GM18517 (cell line): ENCODE results near the gene AQP9.
"Not testable (repeated sequence)": the region's sequence is repeated elsewhere in the genome, so short reads cannot be mapped to it uniquely, and the experiment has no call there.

Experiments used
- ATAC-seq: cut with Tn5 transposase; IDR thresholded peaks from one replicate; pipeline ENCODE4 v1.9.1; 2021; ENCODE audit warnings: mild to moderate bottlenecking, moderate library complexity; ENCODE audit not compliant: unreplicated experiment

AQP9 gene, protein sequence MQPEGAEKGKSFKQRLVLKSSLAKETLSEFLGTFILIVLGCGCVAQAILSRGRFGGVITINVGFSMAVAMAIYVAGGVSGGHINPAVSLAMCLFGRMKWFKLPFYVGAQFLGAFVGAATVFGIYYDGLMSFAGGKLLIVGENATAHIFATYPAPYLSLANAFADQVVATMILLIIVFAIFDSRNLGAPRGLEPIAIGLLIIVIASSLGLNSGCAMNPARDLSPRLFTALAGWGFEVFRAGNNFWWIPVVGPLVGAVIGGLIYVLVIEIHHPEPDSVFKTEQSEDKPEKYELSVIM

DNA sequence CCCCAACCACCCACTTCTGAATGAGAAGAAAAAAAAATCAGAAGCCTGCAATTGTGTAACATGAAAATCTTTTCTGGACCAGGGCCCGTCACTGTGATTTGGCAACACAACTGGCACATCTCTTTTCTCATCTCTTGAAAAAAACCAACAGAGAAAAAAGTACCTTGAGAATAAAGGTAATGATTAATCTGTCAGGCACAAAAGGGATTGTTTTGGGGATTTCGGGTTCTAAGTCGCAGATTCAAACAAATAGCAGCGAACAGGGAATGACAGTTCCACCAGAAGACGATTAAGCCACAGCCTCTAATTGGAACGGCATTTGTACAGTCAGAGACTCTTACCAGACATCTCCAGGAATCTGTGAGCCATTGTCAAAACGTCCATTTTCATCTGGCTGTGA lies at the start of gene AQP9:
AQP9 (plus strand) TSS at position 276 of the 400 bp plus-strand sequence. CDS start 185 bp downstream, outside the sequence.
- ATAC-seq, result no peak

DNA sequence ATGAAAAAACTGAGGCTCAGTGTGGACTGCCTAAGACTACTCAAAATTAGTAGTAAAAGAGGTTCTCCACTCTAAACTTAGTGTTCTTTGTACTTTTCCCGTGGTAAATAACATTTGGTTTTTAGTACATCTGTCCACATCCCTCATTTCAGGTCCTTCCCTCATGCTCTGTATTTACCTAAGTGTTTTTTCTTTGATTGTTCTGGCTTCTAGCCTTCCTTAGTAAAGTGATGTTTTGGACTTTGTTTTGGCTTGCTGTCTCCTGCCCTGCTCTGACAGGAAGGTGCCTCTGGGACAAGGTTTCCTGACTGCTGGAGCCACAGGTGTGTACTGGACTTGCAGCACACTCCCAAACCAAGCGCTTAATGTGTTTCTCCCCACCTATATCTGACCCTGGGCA lies 42.8 kb upstream of the AQP9 start:
- ATAC-seq, result no peak

DNA sequence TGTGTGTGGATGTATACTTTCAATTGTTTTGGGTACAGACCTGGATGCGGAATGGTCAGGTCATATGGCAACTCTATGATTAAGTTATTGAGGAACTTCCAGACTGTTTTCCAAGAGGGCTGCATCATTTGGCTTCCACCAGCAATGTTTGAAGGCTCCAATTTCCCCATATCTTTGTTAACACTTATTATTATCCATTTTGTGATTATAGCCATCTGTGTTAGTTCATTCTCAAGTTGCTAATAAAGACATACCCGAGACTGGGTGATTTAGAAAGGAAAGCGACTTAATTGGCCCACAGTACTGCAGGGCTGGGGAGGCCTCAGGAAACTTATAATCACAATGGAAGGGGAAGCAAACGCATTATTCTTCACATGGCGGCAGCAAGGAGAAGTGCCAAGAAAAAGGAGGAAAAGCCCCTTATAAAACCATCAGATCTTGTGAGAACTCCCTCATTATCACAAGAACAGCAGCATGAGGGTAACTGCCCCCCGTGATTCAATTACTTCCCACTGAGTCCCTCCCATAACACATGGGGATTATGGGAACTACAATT lies 41.6 kb upstream of the AQP9 start:
- ATAC-seq, result no peak

DNA sequence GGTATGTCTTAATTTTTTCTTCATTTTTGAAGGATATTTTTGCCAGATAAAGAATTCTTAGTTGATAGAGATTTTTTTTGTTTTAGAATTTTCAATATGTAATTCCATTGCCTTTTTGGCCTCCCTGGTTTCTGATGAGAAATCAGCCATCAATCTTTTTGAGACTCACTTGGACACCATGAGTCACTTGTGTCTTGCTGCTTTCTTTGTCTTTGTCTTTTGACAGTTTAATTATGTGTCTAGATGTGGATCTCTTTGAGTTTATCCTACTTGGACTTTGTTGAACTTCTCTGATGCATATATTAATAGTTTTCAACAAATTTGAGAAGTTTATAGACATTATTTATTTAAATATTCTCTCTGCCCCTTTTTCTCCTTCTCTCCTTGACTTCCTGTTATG lies 34.7 kb upstream of the AQP9 start:
- ATAC-seq, result no peak

DNA sequence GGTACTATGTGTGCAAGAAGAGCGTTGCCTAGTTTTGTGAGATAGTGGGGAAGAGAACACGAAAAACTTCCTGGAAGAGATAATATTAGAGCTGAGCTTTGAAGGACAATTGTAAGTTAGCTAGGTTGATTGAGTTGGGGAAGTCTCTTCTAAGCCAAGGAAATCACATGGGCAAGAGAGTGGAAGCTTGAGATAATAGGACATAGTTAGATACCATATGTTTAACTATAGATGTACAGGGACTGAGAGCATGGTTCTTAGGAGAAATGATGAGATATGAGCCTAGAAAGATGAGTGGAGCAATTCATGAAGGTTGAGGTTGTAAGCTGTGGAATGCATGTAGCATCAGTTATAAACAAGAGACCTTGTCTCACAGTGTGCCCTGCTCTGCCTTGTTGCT lies 30.1 kb upstream of the AQP9 start:
- ATAC-seq, result no peak

DNA sequence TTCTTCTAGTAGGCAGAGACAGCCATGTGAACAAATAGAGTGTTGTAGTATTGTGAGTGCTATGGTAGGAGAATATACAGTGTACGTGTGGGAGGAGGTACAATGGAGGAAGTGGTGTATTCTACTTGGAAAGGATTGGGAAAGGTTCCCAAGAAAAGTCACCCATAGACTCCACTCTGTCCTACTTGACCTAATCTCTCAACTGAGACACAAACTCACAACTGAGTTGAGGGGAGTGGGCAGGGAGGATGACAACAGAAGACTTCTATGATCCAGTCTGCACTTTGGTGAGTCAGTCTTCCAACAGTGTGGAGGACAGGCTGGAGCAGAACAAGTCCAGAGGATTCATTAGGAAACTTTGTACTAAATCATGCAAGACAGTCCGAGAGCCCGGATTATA lies 28.8 kb upstream of the AQP9 start:
- no peak for ATAC-seq

DNA sequence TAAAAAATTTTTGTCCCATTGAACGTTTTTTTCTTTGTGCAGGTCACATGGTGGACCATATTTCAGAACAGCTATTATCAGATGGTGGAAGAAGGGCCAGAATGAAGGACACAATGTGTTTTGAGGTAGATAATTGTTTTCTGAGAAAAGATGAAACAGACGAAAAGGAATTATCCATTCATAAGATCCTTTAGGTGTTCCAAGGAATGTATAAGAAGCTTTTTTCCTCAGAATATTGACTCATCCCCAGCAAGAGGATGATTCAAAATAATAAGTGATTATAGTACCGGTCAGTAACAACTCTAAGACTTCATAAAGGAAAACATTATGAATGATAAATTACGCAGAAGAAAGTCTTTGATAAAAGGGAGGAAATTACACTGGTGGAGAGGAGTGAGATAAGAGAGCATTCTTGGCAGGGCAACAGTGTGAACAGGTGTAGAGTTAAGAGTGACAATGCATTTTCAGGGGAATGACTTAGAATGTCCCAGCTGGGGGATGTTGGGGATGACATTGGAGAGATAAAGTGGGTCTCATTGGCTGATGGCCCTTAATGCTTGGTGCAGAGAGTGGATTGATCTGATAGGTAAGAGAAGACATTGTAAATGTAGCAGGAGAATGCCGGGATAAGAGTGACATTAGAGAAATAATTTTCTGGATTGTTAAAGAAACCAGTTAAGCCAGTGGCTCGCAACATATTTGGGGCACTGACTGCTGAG lies 27.0 kb upstream of the AQP9 start:
- ATAC-seq, result no peak

DNA sequence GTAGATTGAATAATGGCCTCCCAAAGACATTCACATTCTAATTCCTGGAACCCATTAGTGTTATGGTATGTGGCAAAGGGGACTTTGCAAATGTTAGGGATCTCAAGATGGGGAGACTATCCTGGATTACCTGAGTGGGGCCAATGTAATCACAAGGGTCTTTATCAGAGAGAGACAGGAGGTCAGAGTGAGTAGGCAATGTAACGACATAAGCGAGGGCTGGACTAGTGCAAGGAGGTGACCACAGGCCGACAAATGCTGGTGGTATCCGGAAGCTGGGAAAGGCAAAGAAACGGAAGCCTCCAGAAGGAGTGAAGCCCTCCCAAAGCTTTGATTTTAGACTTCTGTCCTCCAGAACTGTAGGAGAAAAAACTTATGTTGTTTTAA lies 26.5 kb upstream of the AQP9 start:
- ATAC-seq, result no peak

DNA sequence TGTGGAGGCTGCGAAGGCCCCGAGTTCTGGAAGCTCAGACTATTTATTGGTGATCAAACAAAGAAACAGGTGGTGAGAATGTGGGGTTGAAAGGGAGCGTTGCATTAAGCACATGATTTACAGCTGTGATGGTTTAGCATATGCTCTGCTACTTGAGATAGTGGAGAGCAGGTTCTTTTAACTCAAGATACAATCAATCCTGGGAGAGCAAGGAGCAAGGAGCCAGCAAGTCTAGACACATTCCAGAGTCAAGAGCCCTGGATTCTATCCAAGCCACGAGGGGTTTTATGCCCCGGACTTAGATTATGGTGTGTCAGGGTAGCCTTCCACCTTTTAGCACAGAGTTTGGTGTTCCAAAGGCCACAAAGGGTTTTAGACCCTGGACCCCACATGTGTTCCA lies 24.8 kb upstream of the AQP9 start:
- ATAC-seq, result not testable (repeated sequence)

DNA sequence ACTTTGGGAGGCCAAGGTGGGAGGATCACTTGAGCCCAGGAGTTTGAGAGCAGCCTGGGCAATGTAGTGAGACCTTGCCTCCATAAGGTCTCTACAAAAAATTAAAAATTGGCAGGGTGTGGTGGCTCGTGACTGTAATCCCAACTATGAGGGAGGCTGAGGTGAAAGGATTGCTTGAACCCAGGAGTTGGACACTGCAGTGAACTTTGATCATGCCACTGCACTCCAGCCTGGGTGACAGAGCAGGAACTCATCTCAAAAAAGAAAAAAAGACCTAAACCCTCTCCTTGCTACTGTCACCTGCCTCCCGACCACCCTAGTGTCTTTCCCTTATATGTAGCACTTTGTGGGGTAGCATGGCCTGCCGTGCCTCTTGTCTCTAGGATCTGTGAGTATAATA lies 23.8 kb upstream of the AQP9 start:
- ATAC-seq, result no peak

DNA sequence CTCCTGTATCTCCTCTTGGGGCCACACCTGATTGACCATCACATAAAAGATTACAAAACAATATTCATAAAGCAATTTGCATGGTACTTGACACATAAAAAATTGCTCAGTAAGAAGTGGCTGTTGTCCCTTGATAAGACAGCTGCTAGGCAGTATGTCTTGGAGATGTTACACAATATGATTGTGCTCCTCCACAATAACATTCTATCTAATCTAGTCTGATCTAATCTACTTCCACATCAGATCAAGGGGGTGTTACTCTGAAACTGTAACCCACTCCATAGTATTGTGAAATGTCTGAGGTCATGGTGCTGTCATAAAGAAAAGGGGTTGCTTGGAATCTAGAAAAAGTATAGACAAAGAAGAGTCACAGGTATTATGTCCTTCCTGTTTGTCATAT lies 23.4 kb upstream of the AQP9 start:
- no peak for ATAC-seq

DNA sequence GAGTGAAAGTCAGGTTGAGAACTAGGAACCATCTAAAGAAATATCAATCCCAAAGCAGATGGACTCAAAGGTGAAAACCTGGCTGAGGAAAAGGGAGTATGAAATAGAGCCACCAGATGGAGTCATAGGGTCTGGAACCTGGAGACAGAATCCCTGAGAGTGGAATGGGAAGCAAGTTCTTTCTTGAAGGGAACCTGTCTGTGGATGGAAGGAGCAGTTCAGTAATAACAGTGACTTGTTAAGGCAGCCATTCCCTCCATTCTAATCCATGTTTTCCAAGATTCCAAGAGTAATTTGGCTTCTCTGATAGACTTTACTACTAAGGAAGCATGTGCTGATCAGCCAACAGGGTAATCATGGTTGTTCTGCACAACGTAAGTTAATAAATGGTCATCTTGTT lies 22.5 kb upstream of the AQP9 start:
- ATAC-seq, result no peak

DNA sequence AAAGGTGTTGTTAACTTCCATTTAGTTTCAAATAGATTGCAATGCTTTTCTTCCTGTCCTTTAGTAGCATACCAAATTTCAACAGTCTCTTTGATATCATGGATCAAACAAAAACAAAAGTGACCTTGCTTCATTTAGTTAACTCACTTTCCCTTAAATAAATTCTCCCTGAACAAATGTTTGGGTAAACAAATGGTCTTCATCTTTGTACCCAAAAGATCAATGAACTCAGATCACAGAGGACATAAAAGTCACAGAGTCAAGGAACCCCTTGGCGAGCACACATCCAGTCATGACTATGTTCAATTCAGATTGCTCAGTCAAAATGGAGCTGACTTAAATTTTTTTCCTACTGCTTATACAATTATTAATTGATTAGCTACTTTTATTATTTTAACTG lies 20.6 kb upstream of the AQP9 start:
- no peak for ATAC-seq

DNA sequence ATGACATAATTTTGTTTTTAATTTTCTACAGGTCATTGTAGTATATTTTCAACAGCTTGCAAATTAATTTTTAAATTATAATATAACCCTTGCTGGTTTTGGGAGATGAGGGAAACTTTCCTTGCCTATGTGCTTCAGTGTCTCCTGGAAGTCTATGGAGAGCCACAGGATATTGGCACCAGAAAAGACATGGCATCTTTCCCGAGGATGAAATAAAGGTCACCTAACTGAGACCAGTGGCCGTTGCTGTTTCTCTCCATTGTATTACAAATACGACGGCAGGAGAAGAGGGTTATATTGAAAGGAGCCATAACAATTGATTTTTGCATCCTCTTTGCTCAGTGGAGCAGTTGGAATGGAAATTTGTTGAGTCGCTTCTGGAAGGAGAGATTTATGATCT lies 19.9 kb upstream of the AQP9 start:
- no peak for ATAC-seq

DNA sequence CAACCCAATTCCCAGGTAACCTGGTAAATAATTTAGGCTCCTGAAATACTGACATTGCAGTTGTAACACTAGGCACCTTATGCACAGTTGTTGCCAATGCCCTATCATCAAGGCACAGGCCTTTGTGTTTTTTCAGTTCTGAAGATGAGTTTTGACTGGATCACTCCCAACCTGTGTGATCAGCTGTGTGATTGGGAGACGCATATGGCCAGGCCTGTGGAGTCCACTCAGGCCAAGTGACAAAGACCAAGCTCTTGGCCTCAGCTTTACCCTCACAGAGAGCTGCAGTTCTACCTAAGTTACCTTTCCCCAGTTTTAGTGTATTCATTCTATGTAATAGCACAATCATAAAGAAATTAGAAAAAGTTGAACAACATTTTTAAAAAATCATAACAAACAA lies 19.2 kb upstream of the AQP9 start:
- no peak for ATAC-seq

DNA sequence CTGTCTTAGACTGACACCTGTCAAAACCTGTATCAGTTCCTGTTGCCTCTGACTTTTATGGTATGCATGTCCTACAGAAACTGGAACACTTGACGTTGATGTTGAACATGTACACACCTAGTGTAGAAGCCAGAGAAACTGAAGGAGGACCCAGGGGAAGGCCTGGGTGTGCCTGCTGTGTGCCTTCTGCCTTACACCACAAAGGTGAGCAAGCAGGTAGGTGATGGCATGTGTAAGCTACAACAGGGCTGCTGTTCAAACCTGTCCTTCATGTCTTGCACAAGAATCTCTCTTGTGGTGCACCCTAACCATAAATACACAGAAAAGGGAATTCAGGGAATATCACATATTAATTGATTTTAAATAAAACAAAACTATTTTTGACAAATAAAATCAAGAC lies 13.6 kb upstream of the AQP9 start:
- ATAC-seq, result no peak

DNA sequence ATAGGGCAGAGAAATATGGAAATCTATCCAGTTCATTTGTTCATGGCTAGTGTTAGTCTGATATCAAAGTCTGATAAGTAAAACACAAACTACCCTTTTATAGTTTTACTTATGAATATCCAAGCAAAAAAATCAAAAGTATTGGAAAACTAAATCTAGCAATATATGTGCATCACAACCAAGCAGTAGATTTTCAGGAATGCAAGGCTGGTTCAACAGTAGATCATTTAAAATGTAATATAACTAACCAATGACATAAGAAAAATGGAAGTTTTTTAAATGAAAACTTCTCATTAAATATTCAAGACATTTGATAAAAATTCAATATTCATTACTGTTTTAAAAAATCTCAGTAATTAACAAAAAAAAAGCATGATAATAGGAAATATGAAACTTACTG lies 12.8 kb upstream of the AQP9 start:
- no peak for ATAC-seq

DNA sequence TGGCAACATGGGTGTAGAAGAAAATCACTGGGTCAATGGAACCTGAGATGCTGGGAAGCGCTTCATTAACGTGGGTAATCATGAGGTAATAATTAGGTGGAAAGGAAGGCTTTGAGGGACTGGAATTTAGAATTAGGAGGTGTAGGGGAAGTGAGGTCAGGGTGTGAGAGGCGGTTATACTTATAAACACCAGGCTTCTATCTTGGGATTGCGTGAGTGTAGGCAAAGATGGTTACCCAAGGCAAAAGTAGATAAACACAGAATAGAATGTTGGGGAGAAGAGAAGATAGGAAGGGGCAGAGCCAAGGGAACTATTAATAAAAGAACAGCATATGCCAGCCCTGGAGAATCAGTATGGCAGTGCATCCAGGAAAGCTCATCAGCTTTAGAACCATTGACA lies 3.3 kb upstream of the AQP9 start:
- no peak for ATAC-seq

DNA sequence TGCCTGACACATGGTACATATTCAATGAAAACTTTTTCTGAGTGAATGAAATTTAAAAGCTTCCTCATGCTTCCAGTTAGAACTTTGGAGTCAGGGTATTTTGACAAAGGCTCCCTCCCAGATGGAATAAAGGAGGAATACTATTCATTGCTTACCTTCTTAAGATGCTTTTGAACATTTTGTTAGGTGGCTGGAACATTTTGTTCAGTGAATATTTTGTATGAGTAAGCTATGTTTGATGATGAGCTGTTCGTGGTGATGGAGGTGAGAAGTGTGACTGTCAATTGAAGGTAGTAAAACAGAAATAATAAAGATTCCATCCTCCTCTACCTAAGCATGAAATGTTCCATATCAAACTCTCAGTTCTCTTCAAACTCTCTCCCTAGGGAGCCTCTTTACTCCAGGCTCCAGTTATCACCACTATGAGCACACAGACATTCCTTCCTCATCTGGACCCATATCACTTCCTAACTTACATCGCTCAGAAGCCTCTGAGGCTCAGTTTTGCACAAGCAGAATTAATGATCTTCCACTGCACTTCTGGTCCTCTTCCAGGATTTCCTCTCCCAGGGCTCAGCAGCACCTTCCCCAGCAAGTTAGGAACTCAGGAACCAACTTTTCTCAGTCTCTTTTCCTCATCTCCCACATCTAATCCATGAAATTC lies 2.5 kb upstream of the AQP9 start:
- ATAC-seq, result no peak

DNA sequence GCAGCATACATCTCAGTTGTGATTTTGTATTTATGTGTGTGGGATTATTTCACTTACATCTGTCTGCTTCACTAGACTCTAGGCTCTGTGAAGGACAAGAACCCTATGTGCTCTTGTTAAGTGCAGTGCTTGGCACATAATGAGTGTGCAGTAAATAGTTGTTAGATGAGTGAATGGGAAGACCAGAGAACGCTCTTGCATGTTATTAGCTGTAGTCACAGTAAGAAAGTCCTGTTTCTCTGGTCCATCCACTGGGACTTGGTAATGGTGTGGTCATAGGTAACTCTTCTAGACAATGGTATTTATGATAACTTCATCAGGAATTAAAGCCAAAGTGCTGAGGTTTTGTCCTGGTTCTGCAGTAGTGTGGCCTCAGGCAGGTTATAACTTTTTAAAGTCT lies 1.4 kb upstream of the AQP9 start:
- ATAC-seq, result no peak

DNA sequence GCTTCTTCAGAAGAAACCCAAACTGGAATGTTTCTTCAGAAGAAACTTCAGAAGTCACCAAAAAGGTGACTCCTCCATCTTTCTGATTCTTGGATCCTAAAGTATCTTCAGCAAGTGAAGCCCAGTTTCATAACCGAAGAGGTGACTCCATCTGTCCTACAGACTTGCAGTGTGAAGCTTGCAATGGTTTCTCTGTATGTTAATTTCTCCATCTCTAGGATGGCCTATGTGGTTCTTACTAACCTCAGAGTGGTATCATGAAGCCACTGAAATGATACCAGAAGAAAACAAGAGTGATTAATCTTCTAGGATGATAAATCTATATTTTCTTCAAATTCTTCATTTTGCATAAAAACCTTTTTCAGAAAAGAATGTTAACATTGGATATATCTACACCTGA lies 495 bp upstream of the AQP9 start:
- ATAC-seq, result no peak
